NCI-H2029 treated with DMSO at 0.1 percent for 48 hours (cell line): ENCODE data around the gene ZBTB49.
"Not testable (repeated sequence)": the region's sequence is repeated elsewhere in the genome, so short reads cannot be mapped to it uniquely, and the experiment has no call there.

Experiments used
- DNase-seq: peaks from one replicate; lab custom pipeline; 2025; lab: John Stamatoyannopoulos, UW

ZBTB49 gene

DNA sequence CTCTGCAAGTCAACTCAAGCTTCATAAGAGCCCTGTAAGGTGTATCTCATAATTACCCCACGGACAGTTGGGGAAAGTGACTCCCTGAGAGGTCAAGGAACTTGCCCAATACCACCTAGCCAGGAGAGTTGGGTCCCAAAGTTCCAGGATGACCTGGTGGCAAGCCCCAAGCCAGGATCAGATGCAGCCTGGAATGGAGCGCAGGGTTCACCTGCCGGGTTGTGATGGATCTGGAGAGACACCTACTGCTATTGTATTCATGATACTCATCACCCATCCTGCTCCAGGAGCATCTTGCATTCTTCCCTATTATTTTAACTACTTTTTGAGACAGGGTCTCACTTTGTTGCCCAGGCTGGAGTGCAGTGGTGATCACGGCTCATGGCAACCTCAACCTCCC lies 36.1 kb downstream of the ZBTB49 start:
- no peak for DNase-seq

DNA sequence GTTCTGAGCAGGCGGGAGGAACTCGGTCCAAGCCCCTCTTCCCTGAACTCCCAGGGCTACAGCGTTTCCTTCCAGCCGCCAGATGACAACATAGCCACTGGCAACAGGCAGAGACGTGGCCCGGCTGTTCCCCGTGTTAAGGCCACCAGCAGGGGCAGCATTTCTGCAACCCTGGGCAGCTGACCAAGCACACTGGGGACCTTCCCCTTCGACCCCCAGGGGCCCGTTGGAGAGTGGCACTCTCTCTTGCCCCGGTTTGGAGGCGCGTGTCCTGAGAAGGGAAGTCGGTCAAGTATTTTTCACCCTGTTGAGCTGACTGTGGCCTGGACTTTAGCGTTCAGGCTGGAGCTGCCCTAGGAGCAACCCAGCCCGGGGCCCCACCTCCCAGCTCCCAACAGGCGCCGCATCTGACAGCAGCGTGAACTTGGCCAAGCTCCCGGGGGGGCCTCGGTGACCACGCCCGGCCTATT lies 37.6 kb downstream of the ZBTB49 start:
- no peak for DNase-seq

- DNase-seq: no peak
Measured at GRCh38 chr4:4328206-4328605, 38.2 kb downstream of the ZBTB49 start.

DNA sequence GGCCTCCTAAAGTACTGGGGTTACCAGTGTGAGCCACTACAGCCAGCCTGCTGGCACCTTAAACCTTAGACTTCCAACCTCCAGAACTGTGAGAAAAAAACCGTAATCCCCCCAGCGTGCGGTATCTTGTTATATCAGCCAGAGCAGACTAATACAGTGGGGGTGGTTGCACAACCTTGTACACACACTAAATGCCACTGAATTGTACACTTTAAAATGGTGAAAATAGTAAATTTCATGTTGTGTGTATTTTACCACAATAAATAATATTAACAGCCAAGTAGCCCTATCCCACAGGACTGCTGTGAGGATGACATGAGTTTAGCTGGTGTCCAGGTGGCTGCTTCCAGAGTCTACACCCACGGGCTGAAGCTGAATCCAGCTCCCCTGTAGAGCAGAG lies 38.8 kb downstream of the ZBTB49 start:
- no peak for DNase-seq

- no peak for DNase-seq
Measured at GRCh38 chr4:4329496-4329895, 39.4 kb downstream of the ZBTB49 start.

GRCh38 chr4:4330794-4331193 lies 40.7 kb downstream of the ZBTB49 start:
- DNase-seq: no peak

DNA sequence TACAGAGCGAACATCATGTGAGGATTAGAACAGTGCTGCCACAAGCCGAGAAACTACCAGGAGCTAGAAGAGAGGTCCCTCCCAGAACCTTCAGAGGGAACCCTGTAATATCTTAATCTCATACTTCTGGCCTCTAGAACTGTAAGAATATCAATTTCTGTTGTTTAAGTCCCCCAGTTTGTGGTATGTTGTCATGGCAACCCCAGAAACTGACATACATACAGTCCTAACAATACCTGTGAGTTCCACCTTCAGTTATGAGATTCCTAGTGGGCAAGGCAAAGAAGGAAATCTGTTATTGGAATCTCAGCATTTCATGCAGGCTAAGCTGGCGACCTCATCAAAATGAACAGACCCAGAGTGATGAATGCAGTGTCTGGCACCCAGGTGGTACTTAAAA lies 42.5 kb downstream of the ZBTB49 start:
- no peak for DNase-seq

- peak; percentile 60 for DNase-seq
Measured at GRCh38 chr4:4333265-4333706, 43.2 kb downstream of the ZBTB49 start.

- DNase-seq: peak; percentile 40
Measured at GRCh38 chr4:4334798-4335520, 44.9 kb downstream of the ZBTB49 start.

DNA sequence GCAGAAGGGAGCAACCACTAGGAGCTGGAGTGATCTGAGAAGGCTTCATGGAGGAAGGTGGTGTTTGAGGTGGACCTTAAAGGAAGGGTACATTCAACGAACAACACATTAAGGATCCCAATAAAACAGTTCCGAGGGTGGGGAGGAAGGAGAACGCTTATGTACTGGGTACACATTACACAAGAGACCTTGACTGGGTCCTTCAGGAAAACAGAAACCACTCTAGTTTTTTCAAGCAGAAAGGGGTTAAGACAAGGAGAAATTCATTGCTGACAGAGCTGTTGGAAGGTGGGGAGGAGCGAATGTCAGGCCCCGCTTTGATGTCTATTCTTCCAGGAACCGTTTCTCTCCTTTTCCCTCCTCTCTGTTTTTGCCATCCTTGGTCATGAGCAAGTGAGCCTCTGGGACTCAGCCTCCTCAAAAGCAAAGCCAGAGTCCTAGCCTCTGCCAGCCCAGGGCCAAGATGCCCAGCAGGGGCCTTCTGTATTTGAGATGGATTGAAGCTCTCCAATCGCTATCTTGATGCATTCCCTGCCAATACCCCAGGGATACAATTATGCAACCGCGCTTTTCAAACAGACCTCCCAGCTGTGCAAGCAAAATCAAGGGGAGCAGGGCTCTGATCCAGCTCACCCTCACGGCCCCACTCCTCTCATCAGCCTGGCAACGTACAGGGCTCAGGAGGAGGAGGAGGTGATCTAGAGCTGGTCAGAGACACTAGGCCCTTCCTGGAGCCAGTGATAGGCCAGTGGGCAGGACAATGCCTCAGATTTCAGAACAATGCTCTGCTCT lies 48.4 kb downstream of the ZBTB49 start:
- no peak for DNase-seq

DNA sequence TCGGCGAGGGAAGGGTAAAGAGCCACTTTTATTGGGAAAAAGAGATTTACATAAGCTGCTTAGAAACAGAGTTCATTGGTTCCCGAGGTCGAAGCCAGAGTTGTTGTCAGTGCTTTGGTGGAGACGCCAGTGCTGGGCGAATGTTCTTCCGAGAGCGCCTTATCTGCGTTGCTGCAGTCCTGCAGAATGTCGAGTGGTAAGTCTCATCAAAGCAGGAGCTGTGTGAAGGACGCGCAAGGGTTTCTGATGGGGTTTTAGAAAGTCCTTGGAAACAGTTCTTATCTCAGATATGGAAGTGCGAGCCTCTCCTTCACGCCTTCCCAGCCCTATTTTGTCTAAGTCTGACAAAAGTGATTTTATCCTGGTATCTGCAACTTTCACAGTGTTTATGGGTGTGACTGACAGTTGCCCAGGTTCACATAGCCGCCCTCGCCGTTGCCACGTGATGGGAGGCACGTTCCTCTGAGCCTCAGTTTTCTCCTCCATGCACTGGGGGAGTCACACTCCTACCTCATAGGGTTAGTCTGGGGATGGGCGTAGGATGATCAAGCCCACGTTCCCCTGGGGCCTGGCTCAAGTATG lies 49.5 kb downstream of the ZBTB49 start:
- DNase-seq: no peak

GRCh38 chr4:4341861-4342650 lies 52.0 kb downstream of the ZBTB49 start:
- no peak for DNase-seq

DNA sequence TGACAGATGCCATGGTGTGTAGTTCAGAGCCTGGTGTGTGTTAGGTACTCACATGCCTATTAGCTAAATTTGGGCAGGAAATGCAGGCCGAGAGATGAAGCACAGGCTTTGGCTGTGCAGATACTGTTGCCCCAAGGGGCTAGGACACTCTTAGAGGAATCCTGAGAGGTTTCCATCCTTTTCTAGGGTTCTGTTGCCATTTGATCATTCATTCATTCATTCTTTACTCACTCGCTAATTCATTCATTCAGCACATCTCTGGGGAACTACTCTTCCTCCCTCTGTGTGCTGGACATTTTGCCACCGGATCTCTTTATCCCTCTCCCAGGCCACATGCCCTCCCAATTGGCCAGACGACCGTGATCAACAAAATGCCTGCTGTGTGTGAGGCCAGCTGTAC lies 53.0 kb downstream of the ZBTB49 start:
- no peak for DNase-seq

GRCh38 chr4:4344915-4345527 lies 55.0 kb downstream of the ZBTB49 start:
- no peak for DNase-seq

- DNase-seq: no peak
Measured at GRCh38 chr4:4347585-4347984, 57.5 kb downstream of the ZBTB49 start.

DNA sequence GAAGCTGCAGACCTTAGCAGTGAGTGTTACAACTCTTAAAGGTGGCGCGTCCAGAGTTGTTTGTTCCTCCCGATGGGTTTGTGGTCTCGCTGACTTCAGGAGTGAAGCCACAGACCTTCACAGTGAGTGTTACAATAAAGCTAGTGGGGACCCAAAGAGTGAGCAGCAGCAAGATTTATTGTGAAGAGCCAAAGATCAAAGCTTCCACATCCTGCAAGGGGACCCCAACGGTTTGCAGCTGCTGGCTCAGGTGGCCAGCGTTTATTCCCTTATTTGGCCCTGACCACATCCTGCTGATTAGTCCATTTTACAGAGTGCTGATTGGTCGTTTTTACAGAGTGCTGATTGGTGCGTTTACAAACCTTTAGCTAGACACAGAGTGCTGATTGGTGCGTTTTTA lies 58.5 kb downstream of the ZBTB49 start:
- not testable (repeated sequence) for DNase-seq

DNA sequence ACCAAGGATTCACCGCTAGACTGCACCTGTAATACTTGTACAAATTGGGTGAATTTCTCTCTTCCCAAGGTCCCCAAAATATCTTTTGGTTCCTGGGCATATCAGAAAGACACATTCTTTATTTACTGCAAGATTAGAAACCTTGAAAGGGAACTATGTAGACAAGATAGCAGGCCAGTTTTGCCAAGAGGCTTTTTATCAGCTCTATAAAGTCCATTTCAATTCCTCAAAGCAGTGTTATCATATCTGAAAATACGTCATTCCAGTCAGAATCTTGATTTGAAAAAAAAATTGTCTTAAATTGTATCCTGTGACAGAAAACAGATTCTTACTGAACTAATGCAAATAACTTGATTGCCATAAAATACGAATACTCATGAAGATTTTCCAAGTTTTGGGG lies 59.8 kb downstream of the ZBTB49 start:
- no peak for DNase-seq

DNA sequence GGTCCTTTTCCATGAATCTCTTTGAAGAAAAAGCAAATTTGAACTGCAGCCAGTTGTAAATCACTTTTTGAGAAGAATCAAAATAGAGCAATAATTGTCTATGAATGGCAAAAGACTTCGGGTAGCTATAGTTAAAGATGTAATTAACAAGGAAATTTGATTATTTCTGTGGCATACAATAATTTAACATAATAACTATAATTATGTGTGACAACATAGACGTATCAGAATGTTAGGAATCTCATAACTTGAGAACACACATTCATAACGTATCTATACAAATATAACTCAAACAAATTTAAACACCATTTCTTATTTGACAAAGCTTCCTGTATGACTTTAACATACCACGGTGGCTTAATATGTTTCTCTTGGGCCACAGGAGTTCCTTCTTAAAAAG lies 60.9 kb downstream of the ZBTB49 start:
- no peak for DNase-seq

GRCh38 chr4:4355302-4355701 lies 65.3 kb downstream of the ZBTB49 start:
- no peak for DNase-seq

GRCh38 chr4:4356106-4357041 lies 66.3 kb downstream of the ZBTB49 start:
- DNase-seq: no peak
